HEK293 (cell line): ENCODE results near the gene TCERG1L.

Experiments
- CTCF ChIA-PET: fragments of 350-600 bp; formaldehyde crosslinking; extraction: SDS; loops from one replicate; lab custom pipeline; 2021; ENCODE audit warnings: antibody characterized with exemption; lab: Yijun Ruan, JAX
- POLR2A ChIA-PET: fragments of 300-600 bp; formaldehyde crosslinking; extraction: SDS; loops from one replicate; lab custom pipeline; 2020; ENCODE audit warnings: antibody characterized with exemption, inconsistent platforms; lab: Yijun Ruan, JAX
- H3K27ac ChIP-seq: fragments of 200-500 bp; sonication (Bioruptor generic); 2 replicates; pipeline ENCODE4 v1.5.1; 2014; ENCODE audit warnings: low read depth, low read length, control low read depth, inconsistent platforms; ENCODE audit errors: extremely low read depth
- H3K36me3 ChIP-seq, 2 experiments: fragments of 200-500 bp in 1 of 2; sonication (Bioruptor generic) in 1 of 2; 1 replicate in 1 of 2; 2 replicates in 1 of 2; pipeline ENCODE4 v1.5.1; 2014 to 2017; ENCODE audit warnings: inconsistent platforms in 2 of 2, low read length in 2 of 2; ENCODE audit not compliant: control insufficient read depth in 2 of 2, insufficient read depth in 1 of 2
- H3K4me1 ChIP-seq: fragments of 200-500 bp; sonication (Bioruptor generic); 2 replicates; pipeline ENCODE4 v1.5.1; 2014; ENCODE audit warnings: mild to moderate bottlenecking, low read length, inconsistent platforms; ENCODE audit not compliant: control insufficient read depth, insufficient read depth
- H3K4me3 ChIP-seq: 2 replicates; pipeline ENCODE4 v1.5.1; 2011; ENCODE audit warnings: low read depth, mild to moderate bottlenecking, control low read depth, low read length, moderate library complexity
- H3K9me3 ChIP-seq: fragments of 200-500 bp; sonication (Bioruptor generic); 2 replicates; pipeline ENCODE4 v1.5.1; 2014; ENCODE audit warnings: low read depth, low read length, inconsistent platforms; ENCODE audit not compliant: control insufficient read depth, insufficient read depth
- AEBP2 ChIP-seq: fragments of 450-650 bp; formaldehyde crosslinking; IDR thresholded peaks from 2 replicates; pipeline ENCODE4 v1.5.1; 2016; ENCODE audit warnings: missing biosample characterization, missing genetic modification characterization, borderline replicate concordance
- CTCF ChIP-seq: fragments of 450-650 bp; formaldehyde crosslinking; IDR thresholded peaks from 2 replicates; pipeline ENCODE4 v1.5.1; 2016; ENCODE audit warnings: missing biosample characterization, missing genetic modification characterization
- FEZF1 ChIP-seq: fragments of 450-650 bp; formaldehyde crosslinking; IDR thresholded peaks from 2 replicates; pipeline ENCODE4 v1.5.1; 2016; ENCODE audit warnings: missing biosample characterization, missing genetic modification characterization
- GFI1B ChIP-seq: fragments of 450-650 bp; formaldehyde crosslinking; IDR thresholded peaks from 2 replicates; pipeline ENCODE4 v1.5.1; 2016; ENCODE audit warnings: missing biosample characterization, missing genetic modification characterization
- OSR2 ChIP-seq: fragments of 450-650 bp; formaldehyde crosslinking; IDR thresholded peaks from 2 replicates; pipeline ENCODE4 v1.5.1; 2016; ENCODE audit warnings: missing biosample characterization, missing genetic modification characterization
- SCRT1 ChIP-seq: fragments of 450-650 bp; formaldehyde crosslinking; IDR thresholded peaks from 2 replicates; pipeline ENCODE4 v1.5.1; 2016; ENCODE audit warnings: missing biosample characterization, missing genetic modification characterization, borderline replicate concordance
- ZBTB20 ChIP-seq: fragments of 450-650 bp; formaldehyde crosslinking; IDR thresholded peaks from 2 replicates; pipeline ENCODE4 v1.5.1; 2016; ENCODE audit warnings: missing biosample characterization, missing genetic modification characterization
- ZBTB48 ChIP-seq: fragments of 450-650 bp; formaldehyde crosslinking; IDR thresholded peaks from 2 replicates; pipeline ENCODE4 v1.5.1; 2016; ENCODE audit warnings: missing biosample characterization, missing genetic modification characterization
- ZFP37 ChIP-seq: fragments of 450-650 bp; formaldehyde crosslinking; IDR thresholded peaks from 2 replicates; pipeline ENCODE4 v1.5.1; 2016; ENCODE audit warnings: missing biosample characterization, missing genetic modification characterization
- ZNF223 ChIP-seq: fragments of 450-650 bp; formaldehyde crosslinking; IDR thresholded peaks from 2 replicates; pipeline ENCODE4 v1.5.1; 2016; ENCODE audit warnings: missing biosample characterization, missing genetic modification characterization
- ZNF23 ChIP-seq: fragments of 450-650 bp; formaldehyde crosslinking; IDR thresholded peaks from 2 replicates; pipeline ENCODE4 v1.5.1; 2016; ENCODE audit warnings: missing biosample characterization, missing genetic modification characterization, borderline replicate concordance
- ZNF266 ChIP-seq: fragments of 450-650 bp; formaldehyde crosslinking; IDR thresholded peaks from 2 replicates; pipeline ENCODE4 v1.5.1; 2016; ENCODE audit warnings: missing biosample characterization, missing genetic modification characterization, low read depth
- ZNF292 ChIP-seq: fragments of 450-650 bp; formaldehyde crosslinking; IDR thresholded peaks from 2 replicates; pipeline ENCODE4 v1.5.1; 2016; ENCODE audit warnings: low read depth, missing biosample characterization, missing genetic modification characterization, borderline replicate concordance
- ZNF341 ChIP-seq: fragments of 450-650 bp; formaldehyde crosslinking; IDR thresholded peaks from 2 replicates; pipeline ENCODE4; 2016; ENCODE audit warnings: low read depth, missing biosample characterization, missing genetic modification characterization
- ZNF544 ChIP-seq: fragments of 450-650 bp; formaldehyde crosslinking; IDR thresholded peaks from 2 replicates; pipeline ENCODE4 v1.5.0; 2017; ENCODE audit warnings: missing biosample characterization, missing genetic modification characterization
- ZNF560 ChIP-seq: fragments of 450-650 bp; formaldehyde crosslinking; IDR thresholded peaks from 2 replicates; pipeline ENCODE4 v1.5.1; 2017; ENCODE audit warnings: missing biosample characterization, missing genetic modification characterization, borderline replicate concordance
- ZNF623 ChIP-seq: fragments of 450-650 bp; formaldehyde crosslinking; IDR thresholded peaks from 2 replicates; pipeline ENCODE4 v1.5.1; 2016; ENCODE audit warnings: missing biosample characterization, missing genetic modification characterization
- ZNF626 ChIP-seq: fragments of 450-650 bp; sonication (Bioruptor Pico); formaldehyde crosslinking; IDR thresholded peaks from 2 replicates; pipeline ENCODE4 v1.5.1; 2018; ENCODE audit warnings: missing biosample characterization, missing genetic modification characterization, inconsistent platforms
- ZNF768 ChIP-seq: fragments of 450-650 bp; formaldehyde crosslinking; IDR thresholded peaks from 2 replicates; pipeline ENCODE4 v1.5.1; 2018; ENCODE audit warnings: missing biosample characterization, mild to moderate bottlenecking, missing genetic modification characterization
- ZNF792 ChIP-seq: fragments of 450-650 bp; formaldehyde crosslinking; IDR thresholded peaks from 2 replicates; pipeline ENCODE4 v1.5.1; 2016; ENCODE audit warnings: missing biosample characterization, missing genetic modification characterization
- TF ChIP-seq, protein P1 (sequence below): fragments of 450-650 bp; formaldehyde crosslinking; IDR thresholded peaks from 2 replicates; pipeline ENCODE4 v1.5.1; 2016; ENCODE audit warnings: missing biosample characterization, missing genetic modification characterization, low read depth
- TF ChIP-seq, protein P2 (sequence below): IDR thresholded peaks from 2 replicates; pipeline ENCODE4 v1.6.1; 2011; ENCODE audit warnings: mild to moderate bottlenecking, low read depth, low read length, borderline replicate concordance
- TF ChIP-seq, protein P3 (sequence below): fragments of 450-650 bp; formaldehyde crosslinking; IDR thresholded peaks from 2 replicates; pipeline ENCODE4 v1.5.1; 2016; ENCODE audit warnings: missing biosample characterization, missing genetic modification characterization
- TF ChIP-seq, protein P4 (sequence below): fragments of 450-650 bp; IDR thresholded peaks from 2 replicates; pipeline ENCODE4 v1.5.1; 2018; ENCODE audit warnings: missing biosample characterization, mild to moderate bottlenecking, missing genetic modification characterization

The TCERG1L gene

DNA sequence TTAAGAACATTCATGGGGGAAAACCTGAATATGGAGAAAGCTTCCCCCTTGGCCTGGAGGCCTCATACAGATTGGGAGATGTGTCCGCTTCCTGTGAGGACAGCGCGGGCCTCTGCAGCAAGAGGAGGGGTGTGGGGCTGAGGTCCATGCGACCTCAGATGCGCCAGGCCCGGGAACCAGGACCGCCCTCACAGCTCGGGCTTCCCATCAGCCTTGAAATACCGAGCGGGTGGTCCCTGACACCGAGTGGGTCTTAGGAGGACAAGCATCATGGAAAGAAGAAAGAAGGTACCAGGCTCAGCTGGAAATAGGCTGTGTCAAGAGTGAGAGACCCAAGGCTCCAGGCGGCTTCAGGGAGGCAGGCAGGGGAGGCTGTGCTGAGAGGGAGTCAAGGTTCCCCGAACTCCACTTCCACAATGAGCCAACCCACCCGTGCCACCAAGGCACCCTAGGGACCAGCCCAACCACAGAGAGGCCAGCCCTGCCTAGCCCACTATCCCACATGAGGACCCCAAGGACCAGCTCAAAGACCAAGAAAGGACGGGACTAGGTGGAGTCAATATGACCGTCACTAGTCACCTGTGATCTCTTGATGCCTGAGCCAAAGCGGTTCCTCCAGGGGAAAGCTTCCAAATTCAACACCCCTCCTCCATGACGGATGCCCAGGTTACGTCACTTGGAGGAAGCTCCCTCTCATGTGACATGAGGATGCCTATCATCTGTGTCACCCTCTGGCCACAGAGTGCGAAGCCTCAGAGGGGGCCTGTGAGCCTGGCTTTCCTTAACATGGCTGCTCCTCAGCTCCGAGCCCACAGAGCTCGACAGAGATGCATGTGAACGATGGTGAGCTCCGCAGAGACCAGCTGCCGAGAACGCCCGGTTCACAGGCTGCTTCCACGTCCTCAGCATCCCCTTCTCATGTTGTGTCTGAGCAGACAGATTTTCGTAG lies 103.7 kb downstream of the TCERG1L start:
- Histone ChIP-seq H3K27ac (no peak overlapping the region), H3K4me3 (no peak overlapping the region), H3K36me3 (no peaks in the 10 kb centered on the region), H3K9me3 (no peaks in the 10 kb centered on the region), H3K4me1 (no peaks in the 10 kb centered on the region)
- ChIA-PET CTCF (no interaction called here), POLR2A (no interaction called here)
- TF ChIP-seq GFI1B (no peak), ZBTB48 (tag by site-specific recombination) (no peak), ZNF560 (tag by site-specific recombination) (no peak), SCRT1 (no peak), ZNF266 (tag by site-specific recombination) (no peak)

- ChIA-PET POLR2A (no interaction called here), CTCF (no interaction called here)
- Histone ChIP-seq H3K9me3 (no peaks in the 10 kb centered on the region), H3K36me3 (no peaks in the 10 kb centered on the region), H3K4me3 (no peak overlapping the region), H3K27ac (no peak overlapping the region), H3K4me1 (no peaks in the 10 kb centered on the region)
- TF ChIP-seq, protein P1, sequence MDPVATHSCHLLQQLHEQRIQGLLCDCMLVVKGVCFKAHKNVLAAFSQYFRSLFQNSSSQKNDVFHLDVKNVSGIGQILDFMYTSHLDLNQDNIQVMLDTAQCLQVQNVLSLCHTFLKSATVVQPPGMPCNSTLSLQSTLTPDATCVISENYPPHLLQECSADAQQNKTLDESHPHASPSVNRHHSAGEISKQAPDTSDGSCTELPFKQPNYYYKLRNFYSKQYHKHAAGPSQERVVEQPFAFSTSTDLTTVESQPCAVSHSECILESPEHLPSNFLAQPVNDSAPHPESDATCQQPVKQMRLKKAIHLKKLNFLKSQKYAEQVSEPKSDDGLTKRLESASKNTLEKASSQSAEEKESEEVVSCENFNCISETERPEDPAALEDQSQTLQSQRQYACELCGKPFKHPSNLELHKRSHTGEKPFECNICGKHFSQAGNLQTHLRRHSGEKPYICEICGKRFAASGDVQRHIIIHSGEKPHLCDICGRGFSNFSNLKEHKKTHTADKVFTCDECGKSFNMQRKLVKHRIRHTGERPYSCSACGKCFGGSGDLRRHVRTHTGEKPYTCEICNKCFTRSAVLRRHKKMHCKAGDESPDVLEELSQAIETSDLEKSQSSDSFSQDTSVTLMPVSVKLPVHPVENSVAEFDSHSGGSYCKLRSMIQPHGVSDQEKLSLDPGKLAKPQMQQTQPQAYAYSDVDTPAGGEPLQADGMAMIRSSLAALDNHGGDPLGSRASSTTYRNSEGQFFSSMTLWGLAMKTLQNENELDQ (tag by site-specific recombination): no peak
- TF ChIP-seq ZNF544 (tag by site-specific recombination) (no peak), AEBP2 (no peak), CTCF (tag by site-specific recombination) (no peak), ZNF23 (tag by site-specific recombination) (no peak), ZNF768 (tag by site-specific recombination) (no peak), FEZF1 (no peak), OSR2 (no peak), ZNF792 (tag by site-specific recombination) (no peak), ZNF341 (no peak), ZNF292 (tag by site-specific recombination) (no peak), ZFP37 (tag by site-specific recombination) (no peak), ZNF626 (tag by site-specific recombination) (no peak), ZNF223 (tag by site-specific recombination) (no peak), ZNF623 (no peak), ZBTB20 (tag by site-specific recombination) (no peak)
- TF ChIP-seq, protein P2, sequence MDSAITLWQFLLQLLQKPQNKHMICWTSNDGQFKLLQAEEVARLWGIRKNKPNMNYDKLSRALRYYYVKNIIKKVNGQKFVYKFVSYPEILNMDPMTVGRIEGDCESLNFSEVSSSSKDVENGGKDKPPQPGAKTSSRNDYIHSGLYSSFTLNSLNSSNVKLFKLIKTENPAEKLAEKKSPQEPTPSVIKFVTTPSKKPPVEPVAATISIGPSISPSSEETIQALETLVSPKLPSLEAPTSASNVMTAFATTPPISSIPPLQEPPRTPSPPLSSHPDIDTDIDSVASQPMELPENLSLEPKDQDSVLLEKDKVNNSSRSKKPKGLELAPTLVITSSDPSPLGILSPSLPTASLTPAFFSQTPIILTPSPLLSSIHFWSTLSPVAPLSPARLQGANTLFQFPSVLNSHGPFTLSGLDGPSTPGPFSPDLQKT: no peak
- TF ChIP-seq, protein P3, sequence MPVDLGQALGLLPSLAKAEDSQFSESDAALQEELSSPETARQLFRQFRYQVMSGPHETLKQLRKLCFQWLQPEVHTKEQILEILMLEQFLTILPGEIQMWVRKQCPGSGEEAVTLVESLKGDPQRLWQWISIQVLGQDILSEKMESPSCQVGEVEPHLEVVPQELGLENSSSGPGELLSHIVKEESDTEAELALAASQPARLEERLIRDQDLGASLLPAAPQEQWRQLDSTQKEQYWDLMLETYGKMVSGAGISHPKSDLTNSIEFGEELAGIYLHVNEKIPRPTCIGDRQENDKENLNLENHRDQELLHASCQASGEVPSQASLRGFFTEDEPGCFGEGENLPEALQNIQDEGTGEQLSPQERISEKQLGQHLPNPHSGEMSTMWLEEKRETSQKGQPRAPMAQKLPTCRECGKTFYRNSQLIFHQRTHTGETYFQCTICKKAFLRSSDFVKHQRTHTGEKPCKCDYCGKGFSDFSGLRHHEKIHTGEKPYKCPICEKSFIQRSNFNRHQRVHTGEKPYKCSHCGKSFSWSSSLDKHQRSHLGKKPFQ (tag by site-specific recombination): no peak
- TF ChIP-seq, protein P4, sequence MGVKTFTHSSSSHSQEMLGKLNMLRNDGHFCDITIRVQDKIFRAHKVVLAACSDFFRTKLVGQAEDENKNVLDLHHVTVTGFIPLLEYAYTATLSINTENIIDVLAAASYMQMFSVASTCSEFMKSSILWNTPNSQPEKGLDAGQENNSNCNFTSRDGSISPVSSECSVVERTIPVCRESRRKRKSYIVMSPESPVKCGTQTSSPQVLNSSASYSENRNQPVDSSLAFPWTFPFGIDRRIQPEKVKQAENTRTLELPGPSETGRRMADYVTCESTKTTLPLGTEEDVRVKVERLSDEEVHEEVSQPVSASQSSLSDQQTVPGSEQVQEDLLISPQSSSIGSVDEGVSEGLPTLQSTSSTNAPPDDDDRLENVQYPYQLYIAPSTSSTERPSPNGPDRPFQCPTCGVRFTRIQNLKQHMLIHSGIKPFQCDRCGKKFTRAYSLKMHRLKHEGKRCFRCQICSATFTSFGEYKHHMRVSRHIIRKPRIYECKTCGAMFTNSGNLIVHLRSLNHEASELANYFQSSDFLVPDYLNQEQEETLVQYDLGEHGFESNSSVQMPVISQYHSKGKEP: no peak
Observed at GRCh38 chr10:131207176-131207575, 104.3 kb downstream of the TCERG1L start.
